Measurements from ENCODE around the gene RRP12. TPM values are rescaled to one million over a fixed set of nuclear protein-coding genes. Genes with fewer than 3 reads are reported as not detected.
"Not testable (repeated sequence)": the region's sequence is repeated elsewhere in the genome, so short reads cannot be mapped to it uniquely, and the experiment has no call there.

The RRP12 gene
- total and polyA plus RNA-seq, 2 experiments from 2014 or later, result 17.6 to 17.7 TPM

- H3K27ac ChIP-seq, result peak overlapping the region; percentile 91
- peaks cover 43% of the 10 kb centered on the region for H3K4me1 ChIP-seq (ENCODE audit: insufficient read depth)
- no peaks in the 10 kb centered on the region; the same call in 1 of the 2 replicates for H4K20me1 ChIP-seq (ENCODE audit: insufficient read depth)
- H3K79me2 ChIP-seq (ENCODE audit: insufficient read depth), result peaks cover 59% of the 10 kb centered on the region
- H3K4me3 ChIP-seq, result peak overlapping the region; percentile 88
- H3K27me3 ChIP-seq (replicated peaks; ENCODE audit: insufficient read depth), result no peaks in the 10 kb centered on the region
- in situ Hi-C loops (cut with MboI), result no loop called here
- DNase-seq, result peak; percentile 58
- H3F3A ChIP-seq (ENCODE audit: insufficient read depth), result peaks cover 78% of the 10 kb centered on the region
- H3K9ac ChIP-seq, result peak overlapping the region; percentile 84
- TF ChIP-seq EZH2phosphoT487 (IDR thresholded peaks at IDR 0.05; ENCODE audit: insufficient read depth, low read depth) (no peak), EZH2 (IDR thresholded peaks at IDR 0.05; ENCODE audit: insufficient read depth, poor library complexity, severe bottlenecking) (no peak)
- H3K4me2 ChIP-seq (ENCODE audit: unreplicated experiment), result peak overlapping the region; percentile 95
- WGBS, 2 experiments (ENCODE audit: low coverage in 1 of 2, low lambda C conversion rate in 2 of 2, missing lambda C conversion rate in 2 of 2), result 5% methylated on average over 33 to 34 of the region's 34 CpGs
- no peaks in the 10 kb centered on the region for H3K9me3 ChIP-seq (ENCODE audit: low read depth)
- no peaks in the 10 kb centered on the region for H3K9me2 ChIP-seq (ENCODE audit: insufficient read depth)
- H3K36me3 ChIP-seq (ENCODE audit: low read depth), result peaks cover 26% of the 10 kb centered on the region
- H2AFZ ChIP-seq, result peak overlapping the region; percentile 49
These were observed 25.8 kb upstream of the RRP12 start for GRCh38 chr10:97426776-97427570.

GRCh38 chr10:97425964-97426775, 25.0 kb upstream of the RRP12 start, which contains the start of gene PGAM1:
Gene PGAM1, plus strand, starts transcription at chr10:97426191. Its CDS starts 117 bp downstream, at chr10:97426308.
- DNase-seq, result peak; percentile 96
- peaks cover 55% of the 10 kb centered on the region for H3K79me2 ChIP-seq (ENCODE audit: insufficient read depth)
- peak within 1 kb of the TSS; percentile 91 for H3K27ac ChIP-seq
- TF ChIP-seq EZH2phosphoT487 (IDR thresholded peaks at IDR 0.05; ENCODE audit: insufficient read depth, low read depth) (no peak), EZH2 (IDR thresholded peaks at IDR 0.05; ENCODE audit: insufficient read depth, poor library complexity, severe bottlenecking) (no peak)
- no peaks in the 10 kb centered on the region; the same call in 1 of the 2 replicates for H4K20me1 ChIP-seq (ENCODE audit: insufficient read depth)
- H3K9ac ChIP-seq, result peak within 1 kb of the TSS; percentile 84
- H2AFZ ChIP-seq, result peak within 1 kb of the TSS; percentile 88
- peak within 1 kb of the TSS; percentile 95 for H3K4me2 ChIP-seq (ENCODE audit: unreplicated experiment)
- 1% methylated on average over 70 to 82 of the region's 90 CpGs for WGBS, 2 experiments (ENCODE audit: low coverage in 1 of 2, low lambda C conversion rate in 2 of 2, missing lambda C conversion rate in 2 of 2)
- H3K4me1 ChIP-seq (ENCODE audit: insufficient read depth), result peaks cover 43% of the 10 kb centered on the region
- H3F3A ChIP-seq (ENCODE audit: insufficient read depth), result peaks cover 70% of the 10 kb centered on the region
- H3K27me3 ChIP-seq (replicated peaks; ENCODE audit: insufficient read depth), result no peaks in the 10 kb centered on the region
- in situ Hi-C loops (cut with MboI), result no loop called here
- H3K4me3 ChIP-seq, result peak within 1 kb of the TSS; percentile 88
- no peaks in the 10 kb centered on the region for H3K9me3 ChIP-seq (ENCODE audit: low read depth)
- H3K9me2 ChIP-seq (ENCODE audit: insufficient read depth), result no peaks in the 10 kb centered on the region
- H3K36me3 ChIP-seq (ENCODE audit: low read depth), result peaks cover 18% of the 10 kb centered on the region

GRCh38 chr10:97423757-97424098, 22.6 kb upstream of the RRP12 start:
- H2AFZ ChIP-seq; H3K9me2 ChIP-seq (ENCODE audit: insufficient read depth); H3K9me3 ChIP-seq (ENCODE audit: low read depth); H4K20me1 ChIP-seq (ENCODE audit: insufficient read depth); DNase-seq; in situ Hi-C loops (cut with MboI); H3K36me3 ChIP-seq (ENCODE audit: low read depth); H3K27me3 ChIP-seq (replicated peaks; ENCODE audit: insufficient read depth): not testable (repeated sequence)
- Histone ChIP-seq H3K9ac (peak overlapping the region; percentile 63), H3K79me2 (ENCODE audit: insufficient read depth) (peaks cover 36% of the 10 kb centered on the region), H3K27ac (peak overlapping the region; percentile 92), H3K4me3 (0 out of 2 replicates have a peak overlapping the region, but pooled peaks have one; percentile 10), H3K4me1 (ENCODE audit: insufficient read depth) (peaks cover 32% of the 10 kb centered on the region), H3F3A (ENCODE audit: insufficient read depth) (peaks cover 59% of the 10 kb centered on the region), H3K4me2 (ENCODE audit: unreplicated experiment) (peak overlapping the region; percentile 35)
- 80% methylated on average over 8 of the region's 8 CpGs for WGBS, 2 experiments (ENCODE audit: low coverage in 1 of 2, low lambda C conversion rate in 2 of 2, missing lambda C conversion rate in 2 of 2)

GRCh38 chr10:97416565-97416964, 15.4 kb upstream of the RRP12 start:
- H3K4me3 ChIP-seq, result no peak overlapping the region
- TF ChIP-seq EZH2 (IDR thresholded peaks at IDR 0.05; ENCODE audit: insufficient read depth, poor library complexity, severe bottlenecking) (no peak), EZH2phosphoT487 (IDR thresholded peaks at IDR 0.05; ENCODE audit: insufficient read depth, low read depth) (no peak)
- DNase-seq, result no peak
- no peaks in the 10 kb centered on the region for H4K20me1 ChIP-seq (ENCODE audit: insufficient read depth)
- peaks cover 17% of the 10 kb centered on the region for H3K4me1 ChIP-seq (ENCODE audit: insufficient read depth)
- H3K36me3 ChIP-seq (ENCODE audit: low read depth), result no peaks in the 10 kb centered on the region
- no peak overlapping the region for H3K4me2 ChIP-seq (ENCODE audit: unreplicated experiment)
- H3K9ac ChIP-seq, result no peak overlapping the region
- in situ Hi-C loops (cut with MboI), result no loop called here
- no peak overlapping the region for H2AFZ ChIP-seq
- H3F3A ChIP-seq (ENCODE audit: insufficient read depth), result peaks cover 21% of the 10 kb centered on the region
- H3K9me2 ChIP-seq (ENCODE audit: insufficient read depth), result no peaks in the 10 kb centered on the region
- H3K79me2 ChIP-seq (ENCODE audit: insufficient read depth), result peaks cover 9% of the 10 kb centered on the region; the same call in 1 of the 2 replicates
- H3K27ac ChIP-seq, result no peak overlapping the region
- no peaks in the 10 kb centered on the region for H3K9me3 ChIP-seq (ENCODE audit: low read depth)
- no peaks in the 10 kb centered on the region for H3K27me3 ChIP-seq (replicated peaks; ENCODE audit: insufficient read depth)
- WGBS, 2 experiments (ENCODE audit: low coverage in 1 of 2, low lambda C conversion rate in 2 of 2, missing lambda C conversion rate in 2 of 2), result 83 to 87% methylated on average over 6 of the region's 6 CpGs

Measured in GM23248 (cell line).